HG03558 (cell line): Measurements from ENCODE around the gene REC8.

Experiments
- ATAC-seq: cut with Tn5 transposase; IDR thresholded peaks from one replicate; pipeline ENCODE4 v1.9.1; 2021; ENCODE audit warnings: moderate number of reproducible peaks; ENCODE audit not compliant: unreplicated experiment; ENCODE audit errors: extremely low read depth

The REC8 gene

GRCh38 chr14:24137529-24138395 is 34.1 kb upstream of the REC8 start:
- no peak for ATAC-seq

DNA sequence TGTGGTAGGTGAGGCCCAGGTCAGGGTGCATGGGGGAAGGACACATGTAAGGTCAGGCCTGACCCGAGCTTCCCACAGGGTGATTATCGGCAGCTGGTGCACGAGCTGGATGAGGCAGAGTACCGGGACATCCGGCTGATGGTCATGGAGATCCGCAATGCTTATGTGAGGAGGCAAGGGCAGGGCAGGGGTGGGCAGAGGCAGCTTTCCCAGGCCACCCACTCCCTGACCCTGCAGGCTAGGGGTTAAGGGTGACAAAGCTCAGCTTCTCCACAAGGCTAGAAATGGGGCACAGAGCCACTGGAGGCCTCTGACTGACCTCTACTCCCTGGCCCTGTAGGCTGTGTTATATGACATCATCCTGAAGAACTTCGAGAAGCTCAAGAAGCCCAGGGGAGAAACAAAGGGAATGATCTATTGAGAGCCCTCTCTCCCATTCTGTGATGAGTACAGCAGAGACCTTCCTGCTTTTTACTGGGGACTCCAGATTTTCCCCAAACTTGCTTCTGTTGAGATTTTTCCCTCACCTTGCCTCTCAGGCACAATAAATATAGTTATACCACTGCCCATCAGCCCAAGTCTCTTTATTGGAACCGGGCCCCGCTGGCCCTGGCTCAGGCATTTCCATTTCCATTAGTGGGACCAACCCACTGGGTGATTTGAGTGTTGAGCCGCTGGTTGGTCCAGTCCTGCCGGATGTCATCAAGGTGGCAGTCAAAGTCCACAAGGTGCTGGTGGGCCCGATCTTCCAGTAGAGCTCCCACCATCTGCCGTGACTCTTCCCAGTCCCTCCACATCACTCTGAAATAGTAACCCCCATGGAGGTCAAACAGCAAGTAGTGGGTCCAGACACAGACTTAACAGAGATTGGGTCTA is 33.2 kb upstream of the REC8 start:
- no peak for ATAC-seq

- ATAC-seq: no peak
Measured at GRCh38 chr14:24139272-24139934, 32.5 kb upstream of the REC8 start.

DNA sequence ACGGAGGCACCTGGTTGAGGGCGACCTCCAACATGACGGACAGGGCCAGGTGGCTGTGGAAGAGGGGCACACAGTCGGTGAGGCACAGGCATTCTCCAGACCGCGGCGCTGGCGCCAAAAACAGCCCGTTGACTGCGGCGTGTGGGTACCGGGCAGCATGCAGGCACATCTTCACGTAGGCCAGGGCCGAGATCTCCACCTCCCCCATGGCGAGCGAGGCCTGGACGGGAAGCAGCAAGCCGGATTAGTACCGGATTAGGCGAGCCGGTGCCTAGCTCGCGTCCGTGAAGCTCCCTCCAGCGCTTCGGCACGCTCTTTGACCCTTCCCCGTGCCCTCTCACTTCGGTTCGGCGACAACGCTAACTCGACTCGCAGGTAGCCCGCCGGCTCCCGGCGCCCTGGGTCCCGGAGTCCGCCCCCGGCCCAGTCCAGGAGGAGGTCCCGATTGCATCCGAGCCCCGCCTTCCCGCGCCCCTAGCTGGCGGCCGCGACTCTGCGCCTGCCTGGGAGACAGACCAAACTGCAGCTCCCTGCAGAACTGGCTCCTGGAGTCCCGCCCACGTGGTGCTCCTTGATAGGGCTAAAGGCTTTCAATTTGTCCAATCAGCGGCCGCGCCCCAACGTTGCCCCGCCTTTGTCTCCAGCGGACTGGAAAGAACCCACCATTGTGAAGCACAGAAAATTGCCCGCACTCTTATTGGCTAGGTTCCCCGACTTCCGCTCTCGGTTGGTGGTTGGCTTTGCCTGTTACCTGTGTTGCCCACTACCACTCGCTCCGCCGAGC is 30.6 kb upstream of the REC8 start, which contains the start of gene EMC9:
Gene EMC9, minus strand, starts transcription at position 495 of the 784 bp plus-strand sequence. Its CDS starts 287 bp downstream, at position 208.
- peak; percentile 64 for ATAC-seq

DNA sequence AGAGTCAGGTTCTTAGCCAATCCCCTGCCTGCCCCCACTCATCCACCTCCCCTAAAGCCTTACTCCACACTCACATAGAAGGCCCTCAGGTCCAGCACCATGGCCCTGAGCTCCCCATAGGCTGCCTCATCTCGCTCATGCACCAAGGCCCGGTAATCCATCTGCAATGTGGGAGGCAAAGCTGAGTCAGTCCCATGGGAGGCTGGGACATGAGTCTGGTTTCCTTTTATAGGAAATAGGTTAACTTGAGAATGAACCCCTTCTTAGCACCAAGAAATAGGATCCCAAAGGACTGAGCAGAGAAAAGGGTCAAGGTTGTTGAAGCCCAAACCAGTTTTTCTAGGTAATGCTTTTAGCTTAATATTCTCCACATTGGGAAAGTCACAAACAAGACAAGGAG is 28.4 kb upstream of the REC8 start:
- ATAC-seq: no peak

- no peak for ATAC-seq
Measured at GRCh38 chr14:24144451-24144850, 27.4 kb upstream of the REC8 start.

DNA sequence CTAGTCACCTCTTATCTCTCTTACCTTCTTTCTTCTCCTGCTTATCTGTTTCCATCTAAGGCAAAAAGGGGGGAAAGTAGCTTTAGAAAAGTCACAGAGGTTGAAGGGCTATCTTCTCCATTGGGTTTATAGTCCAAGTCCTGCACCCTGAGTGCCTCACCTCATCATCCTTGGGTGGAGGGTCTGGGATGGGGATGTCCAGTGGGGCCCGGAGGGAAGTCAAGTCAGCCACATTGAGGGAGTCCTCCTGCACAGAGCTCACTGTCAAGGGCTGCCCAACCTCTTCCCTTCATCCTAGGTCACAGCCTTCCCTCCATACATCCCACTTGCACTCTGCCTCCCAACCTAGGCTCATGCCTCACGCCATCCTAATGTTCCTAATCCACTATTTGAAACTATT is 26.7 kb upstream of the REC8 start:
- ATAC-seq: no peak

GRCh38 chr14:24145690-24146452 is 26.0 kb upstream of the REC8 start:
- no peak for ATAC-seq

GRCh38 chr14:24146453-24146977 is 25.4 kb upstream of the REC8 start, which contains the start of gene PSME2:
Gene PSME2 (minus strand): TSS chr14:24146610. CDS start chr14:24146581, 29 bp downstream.
- peak; percentile 37 for ATAC-seq

- ATAC-seq: peak; percentile 70
Measured at GRCh38 chr14:24146978-24147760, 24.7 kb upstream of the REC8 start, which contains the start of gene RNF31. Gene RNF31 (plus strand): TSS chr14:24147498. CDS start chr14:24147699, 201 bp downstream.

- no peak for ATAC-seq
Measured at GRCh38 chr14:24147761-24148428, 24.0 kb upstream of the REC8 start.

DNA sequence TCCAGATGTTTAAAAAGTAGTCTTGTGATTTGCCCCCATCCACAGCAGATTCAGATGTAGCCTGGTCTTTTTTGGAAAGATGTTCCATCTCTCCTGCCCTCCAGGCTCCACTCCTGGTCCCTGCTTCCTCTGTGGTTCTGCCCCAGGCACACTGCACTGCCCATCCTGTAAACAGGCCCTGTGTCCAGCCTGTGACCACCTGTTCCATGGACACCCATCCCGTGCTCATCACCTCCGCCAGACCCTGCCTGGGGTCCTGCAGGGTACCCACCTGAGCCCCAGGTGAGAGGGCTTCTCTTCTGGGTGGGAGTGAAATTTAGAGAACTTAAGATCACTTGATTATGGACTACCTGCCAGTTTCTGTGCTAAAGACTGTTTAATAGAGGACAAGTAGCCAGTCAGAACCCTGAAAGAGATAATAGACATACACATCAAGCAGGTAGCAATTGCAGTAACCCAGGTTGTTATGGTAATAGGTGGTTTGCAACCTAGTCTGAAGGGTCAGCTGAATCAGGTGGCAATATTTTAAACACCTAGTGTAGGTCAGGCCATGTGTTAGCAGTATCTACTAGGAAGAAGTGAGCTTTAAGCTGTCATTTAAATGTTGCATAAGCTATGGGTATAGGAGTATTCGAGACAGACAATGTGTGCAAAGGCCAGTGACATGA is 22.4 kb upstream of the REC8 start:
- ATAC-seq: no peak

GRCh38 chr14:24150061-24150460 is 21.8 kb upstream of the REC8 start:
- ATAC-seq: no peak

DNA sequence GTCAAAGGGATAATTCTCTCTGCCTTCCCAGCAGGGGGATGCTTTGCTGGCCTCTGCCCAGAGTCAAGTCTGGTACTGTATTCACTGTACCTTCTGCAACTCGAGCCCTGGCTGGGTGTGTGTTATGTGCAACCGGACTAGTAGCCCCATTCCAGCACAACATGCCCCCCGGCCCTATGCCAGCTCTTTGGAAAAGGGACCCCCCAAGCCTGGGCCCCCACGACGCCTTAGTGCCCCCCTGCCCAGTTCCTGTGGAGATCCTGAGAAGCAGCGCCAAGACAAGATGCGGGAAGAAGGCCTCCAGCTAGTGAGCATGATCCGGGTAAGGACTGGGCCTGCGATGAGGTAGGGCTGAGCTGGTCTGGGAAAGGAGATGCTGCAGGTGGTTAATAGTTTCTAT is 21.3 kb upstream of the REC8 start:
- ATAC-seq: no peak

- no peak for ATAC-seq
Measured at GRCh38 chr14:24150993-24151392, 20.9 kb upstream of the REC8 start.

GRCh38 chr14:24151404-24152080 is 20.3 kb upstream of the REC8 start:
- no peak for ATAC-seq
